Measurements from ENCODE around the gene PRDM15. TPM values are rescaled to one million over a fixed set of nuclear protein-coding genes. Genes with fewer than 3 reads are reported as not detected.

The PRDM15 gene
- total and polyA plus RNA-seq, 10 donors, result 4.4 to 18.0 (median 10.8) TPM

- Histone ChIP-seq H3K27ac (no peak overlapping the region), H3K27me3 (replicated peaks in 1 of 7) (no peaks in the 10 kb centered on the region), H3K4me1 (peaks cover 0 to 40% (median 24%) of the 10 kb centered on the region in 6 donors), H3K9me3 (no peaks in the 10 kb centered on the region), H3K36me3 (peaks cover 0 to 12% (median 0%) of the 10 kb centered on the region in 6 donors), H3K4me3 (no peak overlapping the region)
- peak; percentile 49 for DNase-seq
- TF ChIP-seq POLR2A (IDR thresholded peaks at IDR 0.05), result no peak
- no peak for TF ChIP-seq POLR2AphosphoS5 (IDR thresholded peaks at IDR 0.05)
- no peak for TF ChIP-seq CTCF (IDR thresholded peaks at IDR 0.05 in 8 of 11, conservative IDR thresholded peaks at IDR 0.05 in 3 of 11)
- 95 to 96% (median 96%) methylated on average over 8 of the region's 8 CpGs for WGBS, 5 donors
- intact Hi-C loops (cut with DNase I; ENCODE audit: low total_unique reads), result no loop called here
These were observed 4.1 kb downstream of the PRDM15 start for GRCh38 chr21:41875086-41875485.

- DNase-seq, result peak; percentile 60
- intact Hi-C loops (cut with DNase I; ENCODE audit: low total_unique reads), result no loop called here
These were observed 4.5 kb downstream of the PRDM15 start for GRCh38 chr21:41874611-41875010.

GRCh38 chr21:41873426-41873825 lies 5.7 kb downstream of the PRDM15 start:
- intact Hi-C loops (cut with DNase I; ENCODE audit: low total_unique reads), result no loop called here
- no peak overlapping the region for H3K4me3 ChIP-seq
- peaks cover 0 to 12% (median 0%) of the 10 kb centered on the region in 6 donors for H3K36me3 ChIP-seq
- H3K27ac ChIP-seq, result no peak overlapping the region
- no peaks in the 10 kb centered on the region for H3K27me3 ChIP-seq (replicated peaks in 1 of 7)
- no peak for DNase-seq
- WGBS, 5 donors, result 92 to 97% (median 96%) methylated on average over 6 of the region's 6 CpGs
- no peak for TF ChIP-seq POLR2AphosphoS5 (IDR thresholded peaks at IDR 0.05)
- no peak for TF ChIP-seq POLR2A (IDR thresholded peaks at IDR 0.05)
- no peak for TF ChIP-seq CTCF (IDR thresholded peaks at IDR 0.05 in 8 of 11, conservative IDR thresholded peaks at IDR 0.05 in 3 of 11)
- H3K9me3 ChIP-seq, result no peaks in the 10 kb centered on the region
- peaks cover 0 to 42% (median 21%) of the 10 kb centered on the region in 6 donors for H3K4me1 ChIP-seq

More at GRCh38 chr21:41874611-41875010, 4.5 kb downstream of the PRDM15 start:
- Histone ChIP-seq H3K27me3 (replicated peaks in 1 of 7) (no peaks in the 10 kb centered on the region), H3K36me3 (peaks cover 0 to 12% (median 0%) of the 10 kb centered on the region in 6 donors), H3K4me3 (no peak overlapping the region), H3K27ac (no peak overlapping the region), H3K9me3 (no peaks in the 10 kb centered on the region), H3K4me1 (peaks cover 0 to 35% (median 19%) of the 10 kb centered on the region in 6 donors)
- WGBS, 5 donors, result 82 to 89% (median 83%) methylated on average over 11 of the region's 11 CpGs
- TF ChIP-seq CTCF (IDR thresholded peaks at IDR 0.05 in 8 of 11, conservative IDR thresholded peaks at IDR 0.05 in 3 of 11) (no peak), POLR2A (IDR thresholded peaks at IDR 0.05) (no peak), POLR2AphosphoS5 (IDR thresholded peaks at IDR 0.05) (no peak)

- Histone ChIP-seq H3K36me3 (peaks cover 0 to 12% (median 0%) of the 10 kb centered on the region in 6 donors), H3K4me3 (no peak overlapping the region), H3K27ac (no peak overlapping the region), H3K9me3 (no peaks in the 10 kb centered on the region), H3K4me1 (peaks cover 0 to 42% (median 19%) of the 10 kb centered on the region in 6 donors), H3K27me3 (replicated peaks in 1 of 7) (no peaks in the 10 kb centered on the region)
- 80 to 90% (median 86%) methylated on average over 13 of the region's 13 CpGs for WGBS, 5 donors
- intact Hi-C loops (cut with DNase I; ENCODE audit: low total_unique reads), result no loop called here
- TF ChIP-seq POLR2AphosphoS5 (IDR thresholded peaks at IDR 0.05), result no peak
- TF ChIP-seq POLR2A (IDR thresholded peaks at IDR 0.05), result no peak
- TF ChIP-seq CTCF (IDR thresholded peaks at IDR 0.05 in 8 of 11, conservative IDR thresholded peaks at IDR 0.05 in 3 of 11), result no peak
- DNase-seq, result peak; percentile 58
These were observed 6.1 kb downstream of the PRDM15 start for GRCh38 chr21:41873005-41873404.
